WI38 (cell line): ENCODE results near the gene LIX1L.

ENCODE experiments used
- H3K4me3 ChIP-seq: 2 replicates; pipeline ENCODE4 v1.5.1; 2011; ENCODE audit warnings: low read depth, mild to moderate bottlenecking, control low read depth, low read length
- TF ChIP-seq, protein P1 (sequence below): IDR thresholded peaks from 2 replicates; pipeline ENCODE4 v1.5.1; 2012; ENCODE audit warnings: low read depth, mild to moderate bottlenecking, control low read depth, low read length

Gene LIX1L

GRCh38 chr1:145991735-145992412 is 34.1 kb upstream of the LIX1L start:
- TF ChIP-seq, protein P1, sequence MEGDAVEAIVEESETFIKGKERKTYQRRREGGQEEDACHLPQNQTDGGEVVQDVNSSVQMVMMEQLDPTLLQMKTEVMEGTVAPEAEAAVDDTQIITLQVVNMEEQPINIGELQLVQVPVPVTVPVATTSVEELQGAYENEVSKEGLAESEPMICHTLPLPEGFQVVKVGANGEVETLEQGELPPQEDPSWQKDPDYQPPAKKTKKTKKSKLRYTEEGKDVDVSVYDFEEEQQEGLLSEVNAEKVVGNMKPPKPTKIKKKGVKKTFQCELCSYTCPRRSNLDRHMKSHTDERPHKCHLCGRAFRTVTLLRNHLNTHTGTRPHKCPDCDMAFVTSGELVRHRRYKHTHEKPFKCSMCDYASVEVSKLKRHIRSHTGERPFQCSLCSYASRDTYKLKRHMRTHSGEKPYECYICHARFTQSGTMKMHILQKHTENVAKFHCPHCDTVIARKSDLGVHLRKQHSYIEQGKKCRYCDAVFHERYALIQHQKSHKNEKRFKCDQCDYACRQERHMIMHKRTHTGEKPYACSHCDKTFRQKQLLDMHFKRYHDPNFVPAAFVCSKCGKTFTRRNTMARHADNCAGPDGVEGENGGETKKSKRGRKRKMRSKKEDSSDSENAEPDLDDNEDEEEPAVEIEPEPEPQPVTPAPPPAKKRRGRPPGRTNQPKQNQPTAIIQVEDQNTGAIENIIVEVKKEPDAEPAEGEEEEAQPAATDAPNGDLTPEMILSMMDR = no peak
- H3K4me3 ChIP-seq = no peak overlapping the region

- TF ChIP-seq, protein P1 = no peak
- H3K4me3 ChIP-seq = no peak overlapping the region
Observed at GRCh38 chr1:145990249-145990855, 32.5 kb upstream of the LIX1L start.

- TF ChIP-seq, protein P1 = no peak
- H3K4me3 ChIP-seq = no peak overlapping the region
Observed at GRCh38 chr1:145988773-145989172, 31.0 kb upstream of the LIX1L start.

GRCh38 chr1:145987926-145988325 is 30.1 kb upstream of the LIX1L start:
- H3K4me3 ChIP-seq = no peak overlapping the region
- TF ChIP-seq, protein P1 = no peak

DNA sequence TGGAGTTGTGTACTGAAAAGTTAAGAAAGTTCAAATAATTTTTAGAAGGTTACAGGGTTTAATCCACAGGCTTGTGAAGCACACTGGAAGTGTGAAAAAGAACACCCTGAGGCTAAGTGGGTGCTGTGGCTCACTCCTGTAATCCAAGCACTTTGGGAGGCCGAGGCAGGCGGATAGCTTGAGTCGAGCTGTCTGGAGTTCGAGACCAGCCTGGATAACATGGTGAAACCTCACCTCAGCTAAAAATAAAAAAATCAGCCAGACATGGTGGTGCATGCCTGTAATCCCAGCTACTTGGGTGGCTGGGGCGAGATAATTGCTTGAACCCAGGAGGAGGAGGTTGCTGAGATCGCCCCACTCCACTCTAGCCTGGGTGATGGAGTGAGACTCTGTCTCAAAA is 28.7 kb upstream of the LIX1L start:
- TF ChIP-seq, protein P1 = no peak
- H3K4me3 ChIP-seq = no peak overlapping the region

DNA sequence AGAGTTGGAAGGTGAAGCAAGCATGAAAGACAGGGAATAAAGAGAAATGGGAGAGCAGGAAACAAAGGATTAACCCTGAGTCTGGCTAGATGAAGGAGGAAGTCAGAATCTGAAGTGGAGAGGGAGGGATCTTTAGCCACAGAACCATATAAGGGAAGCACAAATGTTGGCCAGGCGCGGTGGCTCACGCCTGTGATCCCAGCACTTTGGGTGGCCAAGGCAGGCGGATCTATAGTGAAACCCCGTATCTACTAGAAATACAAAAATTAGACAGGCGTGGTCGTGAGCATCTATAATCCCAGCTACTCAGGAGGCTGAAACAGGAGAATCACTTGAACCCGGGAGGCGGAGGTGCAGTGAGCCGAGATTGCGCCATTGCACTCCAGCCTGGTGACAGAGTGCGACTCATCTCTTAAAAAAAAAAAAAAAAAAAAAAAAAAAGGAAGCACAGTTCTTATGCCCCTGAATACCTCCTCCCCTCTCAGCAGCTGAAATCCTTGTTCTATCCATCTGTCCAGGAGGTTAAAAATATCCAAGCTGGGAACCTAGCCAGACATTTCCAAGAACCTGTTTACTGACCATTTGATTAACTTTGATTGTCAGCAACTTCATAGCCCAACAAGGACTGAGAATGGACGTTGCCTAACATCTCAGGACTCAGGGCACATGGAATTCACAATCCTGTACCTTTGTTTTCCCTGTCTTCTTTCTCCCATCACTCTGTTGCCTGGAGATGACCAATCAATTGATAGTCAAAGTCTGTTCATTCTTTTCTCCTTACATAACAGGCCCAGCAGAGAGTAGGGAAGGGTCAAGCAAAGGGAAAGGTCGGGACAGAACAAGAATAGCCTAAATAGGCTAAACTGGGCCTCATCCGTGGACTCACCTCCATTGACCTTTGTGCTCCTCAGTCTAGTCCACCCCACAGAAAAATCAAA is 28.0 kb upstream of the LIX1L start:
- no peak overlapping the region for H3K4me3 ChIP-seq
- TF ChIP-seq, protein P1 = no peak
